T-helper 2 cell treated with Interferon-gamma antibody and Interleukin-4, amounts not matched to agents 100 ng/mL and 5 ng/mL, for 36 hours (primary cell): ENCODE measurements around the gene ELL. TPM values are rescaled to one million over a fixed set of nuclear protein-coding genes. Genes with fewer than 3 reads are reported as not detected.
"Not testable (repeated sequence)": the region's sequence is repeated elsewhere in the genome, so short reads cannot be mapped to it uniquely, and the experiment has no call there.

Experiments
- intact Hi-C: fragments of 100-400 bp; cut with micrococcal nuclease; formaldehyde crosslinking; loops from one replicate; pipeline ENCODE4 v1.15.1; 2023
- total RNA-seq: library from RNA; stranded (reverse); gene quantifications from 2 replicates; pipeline ENCODE4 v1.2.3, GENCODE V29; 2022

ELL gene
- total RNA-seq, 1 donor from 2014 or later, result 23.3 TPM

DNA sequence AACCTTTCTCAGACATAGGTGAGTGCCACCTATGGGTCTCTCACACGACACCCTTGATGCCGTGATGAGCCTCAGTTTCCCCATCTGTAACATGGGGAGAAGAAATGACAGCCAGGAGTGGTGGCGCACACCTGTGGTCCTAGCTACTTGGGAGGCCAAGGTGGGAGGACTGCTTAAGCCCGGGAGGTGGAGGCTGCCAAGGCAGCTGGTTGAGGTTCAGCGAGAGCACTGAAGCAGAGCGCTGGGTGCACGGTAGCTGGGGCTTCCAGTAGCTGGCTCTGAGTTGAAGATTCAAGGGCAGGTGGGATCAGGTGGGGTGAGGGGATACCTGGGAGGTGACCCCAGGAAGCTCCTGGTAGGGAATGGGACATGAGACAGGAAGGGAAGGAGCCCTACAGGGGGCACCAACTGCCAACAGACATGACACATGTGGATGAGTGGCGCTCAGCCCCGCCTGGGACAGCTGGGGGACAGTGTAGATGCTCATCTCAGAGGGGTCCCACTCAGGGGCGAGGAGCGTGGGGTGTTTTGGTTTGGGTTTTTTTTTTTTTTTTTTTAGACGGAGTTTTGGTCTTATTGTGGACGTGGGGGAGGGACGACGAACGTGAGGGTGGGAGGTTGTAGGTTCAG is 109.1 kb downstream of the ELL start:
- intact Hi-C loops, result loop anchor here (5.0 kb wide), 1 partner anchor 70 kb away; the partner anchor contains the start of gene PGPEP1

DNA sequence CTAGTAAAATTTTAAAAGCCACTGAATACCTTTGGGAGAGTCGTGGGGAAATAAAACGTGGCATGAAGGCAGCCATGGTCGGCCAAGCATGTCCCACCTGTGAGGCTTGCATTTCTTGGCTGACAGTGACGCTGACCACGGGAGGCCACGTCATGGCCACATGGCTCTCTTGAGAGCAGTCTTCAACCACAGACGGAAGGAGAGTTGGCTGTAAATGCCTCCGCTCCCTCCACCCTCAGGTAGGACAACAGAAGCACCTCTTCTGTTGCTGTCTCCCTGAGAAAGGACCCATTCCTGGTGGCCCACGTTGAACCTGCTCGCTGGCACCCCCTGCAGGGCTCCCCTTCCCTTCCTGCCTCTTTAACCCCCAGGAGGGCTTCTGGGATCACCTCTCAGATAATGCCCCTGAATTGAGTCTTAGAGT is 113.8 kb downstream of the ELL start:
- intact Hi-C loops, result no loop called here

DNA sequence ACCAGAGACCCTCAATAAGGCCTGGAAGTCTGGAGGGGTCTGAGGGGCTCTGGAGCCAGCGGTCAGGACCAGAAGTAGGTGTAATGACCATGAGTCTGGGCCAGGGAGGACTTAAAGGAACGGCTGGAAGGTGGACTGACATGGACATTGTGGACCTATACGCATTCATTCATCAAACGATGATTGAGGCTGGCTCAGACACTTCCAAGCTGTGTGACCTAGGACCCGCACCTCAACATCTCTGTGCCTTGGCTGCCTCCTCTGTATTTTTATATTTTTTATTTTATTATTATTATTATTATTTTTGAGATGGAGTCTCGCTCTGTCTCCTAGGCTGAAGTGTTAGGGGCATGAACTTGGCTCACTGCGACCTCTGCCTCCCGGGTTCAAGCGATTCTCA is 115.1 kb downstream of the ELL start:
- intact Hi-C loops, result no loop called here

DNA sequence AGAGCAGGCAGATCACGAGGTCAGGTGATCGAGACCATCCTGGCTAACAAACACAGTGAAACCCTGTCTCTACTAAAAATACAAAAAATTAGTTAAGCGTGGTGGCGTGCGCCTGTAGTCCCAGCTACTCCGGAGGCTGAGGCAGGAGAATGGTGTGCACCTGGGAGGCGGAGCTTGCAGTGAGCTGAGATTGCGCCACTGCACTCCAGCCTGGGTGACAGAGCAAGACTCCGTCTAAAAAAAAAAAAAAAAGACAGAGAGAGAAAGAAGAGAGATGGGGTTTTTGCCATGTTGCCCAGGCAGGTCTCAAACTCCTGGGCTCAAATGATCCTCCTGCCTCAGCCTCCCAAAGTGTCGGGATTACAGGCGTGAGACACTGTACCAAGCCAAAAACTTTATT is 116.1 kb downstream of the ELL start:
- intact Hi-C loops, result not testable (repeated sequence)

DNA sequence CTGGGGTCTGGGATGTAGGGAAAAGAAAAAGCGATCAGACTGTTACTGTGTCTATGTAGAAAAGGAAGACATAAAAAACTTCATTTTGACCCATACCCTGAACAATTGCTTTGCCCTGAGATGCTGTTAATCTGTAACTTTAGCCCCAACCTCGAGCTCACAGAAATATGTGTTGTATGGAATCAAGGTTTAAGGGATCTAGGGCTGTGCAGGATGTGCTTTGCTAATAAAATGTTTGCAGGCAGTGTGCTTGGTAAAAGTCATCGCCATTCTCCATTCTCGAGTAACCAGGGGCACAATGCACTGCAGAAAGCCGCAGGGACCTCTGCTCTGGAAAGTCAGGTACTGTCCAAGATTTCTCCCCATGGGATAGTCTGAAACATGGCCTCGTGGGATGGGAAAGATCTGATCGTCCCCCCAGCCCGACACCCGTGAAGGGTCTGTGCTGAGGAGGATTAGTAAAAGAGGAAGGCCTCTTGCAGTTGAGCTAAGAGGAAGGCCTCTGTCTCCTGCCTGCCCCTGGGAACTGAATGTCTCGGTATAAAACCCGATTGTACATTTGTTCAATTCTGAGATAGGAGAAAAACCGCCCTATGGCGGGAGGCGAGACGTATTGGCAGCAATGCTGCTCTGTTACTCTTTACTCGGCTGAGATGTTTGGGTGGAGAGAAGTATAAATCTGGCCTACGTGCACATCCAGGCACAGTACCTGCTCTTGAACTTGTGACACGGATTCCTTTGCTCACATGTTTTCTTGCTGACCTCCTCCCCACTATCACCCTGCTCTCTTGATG is 119.2 kb downstream of the ELL start:
- intact Hi-C loops, result not testable (repeated sequence)

DNA sequence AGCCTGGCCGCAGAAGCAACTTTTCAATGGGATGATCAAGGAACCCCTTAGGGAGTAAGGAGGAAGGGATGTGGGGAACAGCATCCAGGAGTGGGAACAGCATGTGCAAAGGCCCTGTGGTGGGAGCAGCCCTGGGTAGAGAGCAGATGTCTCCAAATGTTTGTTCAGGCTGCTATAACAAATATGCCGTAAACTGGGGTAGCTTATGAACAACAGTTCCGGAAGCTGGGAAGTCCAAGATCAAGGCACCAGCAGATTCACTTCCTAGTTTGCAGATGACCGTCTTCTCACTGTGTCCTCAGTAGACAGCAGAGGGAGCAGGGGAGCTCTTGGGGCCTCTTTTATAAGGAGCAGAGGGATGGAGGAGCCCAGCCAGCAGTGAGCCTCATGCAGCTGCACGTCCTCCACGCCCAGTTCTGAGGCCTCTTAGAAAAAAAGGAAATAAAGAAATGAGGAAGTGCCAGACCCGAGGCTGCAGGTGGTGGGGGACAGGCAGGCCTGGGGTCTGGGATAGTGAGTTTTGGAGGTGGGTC is 120.2 kb downstream of the ELL start:
- intact Hi-C loops, result no loop called here

DNA sequence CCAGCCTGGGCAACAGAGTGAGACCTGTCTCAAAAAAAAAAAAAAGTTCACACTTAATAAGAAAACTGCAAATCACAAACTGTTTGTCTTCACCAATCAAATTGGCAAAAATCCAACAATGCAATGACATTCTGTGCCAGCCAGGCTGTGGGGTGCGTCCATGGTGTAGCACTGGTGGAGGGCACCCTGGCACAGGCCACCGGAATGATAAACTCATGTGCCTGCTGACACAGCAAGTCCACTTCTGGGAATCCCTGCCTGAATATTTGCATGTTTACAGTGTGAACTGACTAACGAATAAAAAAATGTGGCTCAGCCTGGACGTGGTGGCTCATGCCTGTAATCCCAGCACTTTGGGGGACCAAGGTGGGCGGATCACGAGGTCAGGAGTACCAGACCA is 122.9 kb downstream of the ELL start:
- intact Hi-C loops, result no loop called here

DNA sequence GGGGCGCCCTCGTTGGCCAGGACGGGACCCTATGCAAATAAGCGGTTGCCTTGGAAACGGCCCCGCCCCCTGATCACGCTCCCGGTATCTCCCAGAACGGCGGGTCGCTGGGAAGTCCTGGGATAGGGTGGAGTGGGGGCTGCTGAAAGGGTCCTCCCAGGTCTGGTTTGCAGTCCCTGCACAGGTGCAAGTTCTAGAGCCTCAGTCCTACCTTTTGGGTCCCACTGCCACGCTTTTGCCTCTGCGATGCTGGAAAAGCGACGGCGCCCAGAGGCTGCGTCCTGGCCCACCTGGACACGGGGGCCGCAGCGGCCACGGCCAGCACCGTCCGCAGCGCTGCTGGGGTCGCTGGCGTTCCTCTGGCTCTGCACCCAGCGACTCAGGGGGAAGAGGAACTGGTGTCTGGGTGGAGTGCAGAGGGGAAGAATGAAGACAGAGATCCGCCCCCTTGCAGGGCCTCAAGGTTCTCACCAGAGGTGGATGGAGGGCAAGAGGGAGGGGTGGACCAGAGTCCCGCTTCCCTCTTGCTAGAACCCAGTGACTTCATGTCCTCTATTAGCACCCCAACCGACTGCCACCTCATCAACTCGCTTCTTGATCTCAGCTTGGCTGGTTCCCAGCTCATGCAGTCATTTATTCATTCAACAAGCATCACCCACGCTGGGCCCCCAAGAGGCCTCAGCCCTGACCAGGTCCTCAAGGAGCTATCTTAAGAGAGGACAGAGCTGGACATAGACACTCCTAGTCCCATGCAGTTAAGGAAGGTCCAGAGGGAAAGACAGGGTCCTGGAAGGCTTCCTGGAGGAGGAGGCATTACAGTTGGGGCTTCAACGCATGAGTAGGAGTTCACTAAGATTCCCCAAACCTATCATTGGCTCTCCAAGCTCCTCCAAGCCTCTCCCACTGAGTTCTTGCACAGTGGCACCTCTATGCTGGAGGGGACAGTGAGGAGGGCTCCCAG is 124.3 kb downstream of the ELL start, which contains the start of gene LRRC25:
LRRC25 (minus strand) TSS at position 381 of the 961 bp plus-strand sequence. CDS start 659 bp downstream, outside the sequence.
- intact Hi-C loops, result no loop called here

DNA sequence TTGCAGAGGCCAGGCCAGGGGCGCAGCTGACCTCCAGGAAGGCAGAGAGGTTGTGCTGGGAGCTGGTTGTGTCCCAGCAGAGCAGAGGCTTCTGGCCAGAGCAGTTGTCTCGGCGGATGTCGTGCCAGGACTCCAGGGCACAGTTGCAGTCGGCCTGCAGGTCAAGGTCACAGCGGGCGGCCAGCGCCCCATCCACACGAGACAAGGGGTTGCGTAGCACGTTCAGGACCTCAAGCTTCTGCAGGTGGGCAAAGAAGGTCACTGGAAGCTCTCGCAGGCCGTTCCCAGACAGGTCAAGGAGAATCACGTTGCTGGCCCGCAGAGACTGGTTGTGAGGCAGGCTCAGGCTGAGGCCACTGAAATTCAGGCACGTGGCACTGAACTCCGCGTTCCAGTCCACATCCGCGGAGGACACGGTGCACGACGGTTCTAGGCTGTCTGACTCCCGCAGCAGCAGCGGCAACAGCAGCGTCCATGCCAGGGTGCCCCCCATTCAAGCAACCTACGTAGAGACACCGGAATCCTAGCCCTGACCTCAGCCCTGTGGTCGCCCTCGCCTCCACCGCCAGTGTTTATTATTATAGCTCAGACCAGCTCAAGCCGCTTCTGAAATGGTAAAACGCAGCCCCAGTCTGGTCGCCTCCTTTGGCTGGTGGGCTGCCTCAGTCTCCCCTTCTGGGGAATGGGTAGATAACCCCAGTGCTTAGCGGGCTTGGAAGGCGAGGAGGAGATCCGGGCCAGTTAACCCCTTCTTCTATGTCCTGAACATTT is 125.2 kb downstream of the ELL start:
- intact Hi-C loops, result no loop called here

DNA sequence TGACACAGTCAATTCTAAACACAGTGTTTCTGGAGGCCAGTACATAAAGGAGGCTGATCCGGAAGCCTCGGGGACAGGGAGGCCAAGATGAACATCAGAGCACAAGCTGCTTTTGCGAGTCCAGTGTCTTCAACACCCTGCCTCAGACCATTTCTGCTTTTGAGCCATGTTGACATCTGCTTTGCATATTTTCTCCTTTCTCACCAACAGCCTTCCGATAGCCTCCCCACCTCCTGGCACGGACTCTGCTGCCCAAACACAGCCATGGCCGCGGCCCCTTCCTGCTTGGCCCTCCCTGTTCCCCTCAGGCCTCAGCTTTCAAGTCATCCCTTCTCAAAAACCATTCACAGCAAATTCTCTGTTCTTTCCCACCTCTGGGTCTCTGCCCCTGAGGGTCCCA is 128.0 kb downstream of the ELL start:
- intact Hi-C loops, result no loop called here

DNA sequence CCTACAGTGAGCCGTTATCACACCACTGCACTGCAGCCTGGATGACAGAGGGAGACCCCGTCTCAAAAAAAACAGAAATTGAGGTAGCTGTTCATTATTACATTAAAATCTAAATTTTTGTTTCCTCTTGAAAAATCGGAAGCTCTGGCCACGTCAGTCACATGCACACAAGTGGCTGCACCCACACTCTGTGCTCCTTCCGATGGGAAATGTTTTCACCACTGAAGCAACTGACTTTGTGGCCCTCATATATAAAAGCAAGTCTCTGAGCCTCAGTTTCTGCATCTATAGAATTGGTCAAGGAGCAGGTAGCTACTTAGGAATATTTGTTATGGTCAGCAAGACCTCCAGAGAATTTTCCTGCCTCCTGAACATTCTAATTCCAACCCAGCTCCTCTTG is 128.9 kb downstream of the ELL start:
- intact Hi-C loops, result no loop called here

Other genes starting within 250 kb of the ELL start
- 4.9 and 5.4 TPM in 2 replicates for gene IQCN, start 247.6 kb downstream of the ELL start, total RNA-seq
- 292 and 308 TPM in 2 replicates for gene JUND, start 240.4 kb downstream of the ELL start, total RNA-seq
- gene LSM4, start 199.0 kb downstream of the ELL start, total RNA-seq, result 170 and 178 TPM in 2 replicates
- gene PGPEP1, start 181.5 kb downstream of the ELL start, total RNA-seq, result 26.4 and 30.2 TPM in 2 replicates
- 0.32 TPM in 1 of 2 replicates, not detected in the other for gene GDF15, start 135.9 kb downstream of the ELL start, total RNA-seq
- not detected in 2 replicates for gene LRRC25, start 124.4 kb downstream of the ELL start, total RNA-seq
- gene SSBP4, start 102.7 kb downstream of the ELL start, total RNA-seq, result 178 and 195 TPM in 2 replicates
- 22.6 and 26.0 TPM in 2 replicates for gene ISYNA1, start 83.9 kb downstream of the ELL start, total RNA-seq
- gene FKBP8, start 21.5 kb upstream of the ELL start, total RNA-seq, result 191 and 201 TPM in 2 replicates
- gene KXD1, start 35.8 kb upstream of the ELL start, total RNA-seq, result 102 and 103 TPM in 2 replicates
- 1,575 and 1,597 TPM in 2 replicates for gene UBA52, start 49.8 kb upstream of the ELL start, total RNA-seq
- gene REX1BD, start 66.7 kb upstream of the ELL start, total RNA-seq, result 93.8 and 96.1 TPM in 2 replicates
- gene CRLF1, start 84.7 kb upstream of the ELL start, total RNA-seq, result not detected in 2 replicates
- gene TMEM59L, start 90.8 kb upstream of the ELL start, total RNA-seq, result not detected in 2 replicates
- gene KLHL26, start 115.0 kb upstream of the ELL start, total RNA-seq, result 10.5 and 11.7 TPM in 2 replicates
- gene CRTC1, start 161.6 kb upstream of the ELL start, total RNA-seq, result 8.2 and 9.4 TPM in 2 replicates